Measurements from ENCODE around the gene SLC37A2.

DNA sequence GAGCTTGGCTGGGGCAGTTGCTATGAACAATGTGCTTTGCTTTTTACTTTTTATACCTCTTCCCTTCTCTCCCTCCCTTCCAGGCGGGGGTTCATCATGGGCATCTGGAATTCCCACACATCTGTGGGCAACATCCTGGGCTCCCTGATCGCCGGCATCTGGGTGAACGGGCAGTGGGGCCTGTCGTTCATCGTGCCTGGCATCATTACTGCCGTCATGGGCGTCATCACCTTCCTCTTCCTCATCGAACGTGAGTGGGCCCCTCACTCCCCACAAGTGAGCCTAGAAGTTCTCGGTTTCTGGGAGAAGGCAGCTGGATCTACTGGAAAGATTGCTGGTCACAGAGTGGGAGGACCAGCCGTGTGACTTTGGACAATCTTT is 17.4 kb downstream of the SLC37A2 start:
- no peak for TF ChIP-seq POLR2A (IDR thresholded peaks at IDR 0.05; ENCODE audit: low read depth, low read length)
- no peak for TF ChIP-seq POLR2AphosphoS5 (IDR thresholded peaks at IDR 0.05; ENCODE audit: low read depth, low read length)
- no peak for TF ChIP-seq TAF1 (IDR thresholded peaks at IDR 0.05; ENCODE audit: borderline replicate concordance, low read depth, low read length)

Data from GM12892 (cell line).